ENCODE data around the gene PLD1. TPM values are rescaled to one million over a fixed set of nuclear protein-coding genes. Genes with fewer than 3 reads are reported as not detected.

The PLD1 gene
- total and polyA plus RNA-seq, 7 donors: 0.73 to 6.7 (median 1.9) TPM

Other genes starting within 250 kb of the PLD1 start
- not detected for gene TMEM212, start 32.9 kb upstream of the PLD1 start, total RNA-seq
- gene TMEM212, start 32.9 kb upstream of the PLD1 start, polyA plus RNA-seq: not detected
- gene FNDC3B, start 229.1 kb upstream of the PLD1 start, total RNA-seq: 100 to 1,000 TPM in 1 of 4 donors, 10 to 100 TPM in 3; 50.8 to 133 (median 74.1) TPM
- gene FNDC3B, start 229.1 kb upstream of the PLD1 start, polyA plus RNA-seq: 10 to 100 TPM; 12.4 to 30.8 (median 19.4) TPM

Data from psoas muscle (tissue), 7 donors.